NCI-H187 (cell line): ENCODE results near the gene DAP.
"Not testable (repeated sequence)": the region's sequence is repeated elsewhere in the genome, so short reads cannot be mapped to it uniquely, and the experiment has no call there.

Source experiments
- DNase-seq, 2 experiments: peaks; one replicate each; lab custom pipeline; 2025; lab: John Stamatoyannopoulos, UW

DAP gene

DNA sequence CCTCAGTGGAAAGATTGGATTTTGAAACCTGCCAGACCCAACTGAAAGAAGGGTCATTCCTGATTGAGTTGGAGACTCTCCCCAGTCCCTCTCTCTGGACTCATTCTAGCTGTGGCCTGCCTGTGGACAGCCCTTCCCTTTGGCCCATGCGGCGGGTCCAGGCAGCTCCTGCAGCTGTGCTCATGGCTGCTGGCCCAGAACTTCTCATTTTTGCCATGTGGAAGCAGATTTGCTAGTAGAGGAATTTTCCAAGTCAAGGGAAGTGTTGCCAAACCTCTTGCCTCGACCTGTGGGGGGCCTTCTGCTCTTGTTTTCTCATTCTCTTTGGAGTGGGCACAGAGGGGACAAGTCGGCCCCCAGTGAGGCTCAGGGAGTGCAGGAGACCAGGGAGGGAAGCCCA lies 108.0 kb downstream of the DAP start:
- no peak for DNase-seq

DNA sequence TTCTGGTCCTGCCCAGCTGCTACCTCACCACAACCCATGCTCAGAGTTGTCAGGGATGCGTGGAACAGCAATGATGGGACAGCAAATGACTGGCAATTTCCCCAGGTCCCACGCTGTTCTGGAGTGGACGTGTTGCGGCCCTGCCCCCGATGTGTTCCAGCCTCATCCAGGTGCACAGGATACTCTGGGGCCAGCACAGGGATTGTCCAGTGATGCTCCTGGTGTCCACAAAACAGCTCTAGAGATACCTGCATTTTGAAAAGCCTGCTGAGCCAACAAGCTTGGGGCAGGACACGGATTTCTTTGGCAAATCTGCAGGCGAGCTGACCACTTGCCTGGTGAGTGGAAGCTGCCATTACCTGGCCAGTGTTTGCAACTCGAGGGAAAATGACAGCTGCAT lies 108.4 kb downstream of the DAP start:
- no peak for DNase-seq

DNA sequence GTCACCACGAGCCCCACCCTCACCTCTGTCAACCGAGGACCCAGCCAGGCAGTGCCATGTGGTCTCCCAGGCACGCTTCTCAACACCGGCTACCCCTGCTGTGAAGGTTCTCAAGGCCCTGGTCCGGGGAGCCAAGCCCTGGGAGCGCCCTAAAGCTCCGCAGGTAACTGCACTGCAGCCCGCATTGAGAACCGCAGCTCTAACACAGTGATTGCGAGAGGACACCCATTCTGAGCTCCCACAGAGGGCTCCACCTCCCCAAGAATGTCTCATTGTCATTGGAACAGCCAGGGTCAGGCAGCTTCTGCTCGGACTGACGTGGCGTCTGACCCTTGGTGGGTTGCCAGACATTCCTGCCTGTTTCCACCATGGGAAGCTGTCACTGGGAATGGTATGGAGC lies 108.9 kb downstream of the DAP start:
- no peak for DNase-seq

DNA sequence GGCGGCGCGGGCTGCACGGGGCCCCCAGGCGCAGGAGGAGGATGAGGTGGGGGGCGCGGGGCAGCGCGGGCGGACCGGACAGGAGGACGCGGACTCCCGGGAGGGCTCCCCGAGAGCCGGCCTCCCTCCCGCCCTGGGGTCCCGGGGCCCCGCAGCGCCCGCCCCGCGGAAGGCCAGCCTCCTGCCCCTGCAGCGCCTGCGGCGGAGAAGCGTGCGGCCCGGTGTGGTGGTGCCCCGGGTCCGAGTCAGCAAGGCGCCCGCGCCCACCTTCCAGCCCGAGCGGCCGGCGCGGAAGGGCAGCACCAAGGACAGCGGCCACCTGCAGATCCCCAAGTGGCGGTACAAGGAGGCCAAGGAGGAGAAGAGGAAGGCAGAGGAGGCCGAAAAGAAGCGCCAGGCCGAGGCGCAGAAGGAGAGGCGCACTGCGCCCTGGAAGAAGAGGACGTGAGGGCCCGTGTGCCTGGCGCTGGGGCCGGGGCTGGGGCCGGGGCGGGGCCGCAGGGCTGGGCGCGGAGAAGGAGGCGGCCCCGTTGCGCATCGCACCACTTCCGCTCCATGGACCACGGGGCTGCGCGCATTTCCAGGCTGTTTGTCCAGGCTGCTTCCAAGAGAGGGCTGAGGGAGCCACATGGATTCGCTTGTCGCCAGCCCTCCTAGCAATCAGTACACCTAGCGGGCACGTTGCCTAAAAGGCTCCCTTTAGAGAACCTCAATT lies 111.2 kb downstream of the DAP start:
- DNase-seq, result no peak

DNA sequence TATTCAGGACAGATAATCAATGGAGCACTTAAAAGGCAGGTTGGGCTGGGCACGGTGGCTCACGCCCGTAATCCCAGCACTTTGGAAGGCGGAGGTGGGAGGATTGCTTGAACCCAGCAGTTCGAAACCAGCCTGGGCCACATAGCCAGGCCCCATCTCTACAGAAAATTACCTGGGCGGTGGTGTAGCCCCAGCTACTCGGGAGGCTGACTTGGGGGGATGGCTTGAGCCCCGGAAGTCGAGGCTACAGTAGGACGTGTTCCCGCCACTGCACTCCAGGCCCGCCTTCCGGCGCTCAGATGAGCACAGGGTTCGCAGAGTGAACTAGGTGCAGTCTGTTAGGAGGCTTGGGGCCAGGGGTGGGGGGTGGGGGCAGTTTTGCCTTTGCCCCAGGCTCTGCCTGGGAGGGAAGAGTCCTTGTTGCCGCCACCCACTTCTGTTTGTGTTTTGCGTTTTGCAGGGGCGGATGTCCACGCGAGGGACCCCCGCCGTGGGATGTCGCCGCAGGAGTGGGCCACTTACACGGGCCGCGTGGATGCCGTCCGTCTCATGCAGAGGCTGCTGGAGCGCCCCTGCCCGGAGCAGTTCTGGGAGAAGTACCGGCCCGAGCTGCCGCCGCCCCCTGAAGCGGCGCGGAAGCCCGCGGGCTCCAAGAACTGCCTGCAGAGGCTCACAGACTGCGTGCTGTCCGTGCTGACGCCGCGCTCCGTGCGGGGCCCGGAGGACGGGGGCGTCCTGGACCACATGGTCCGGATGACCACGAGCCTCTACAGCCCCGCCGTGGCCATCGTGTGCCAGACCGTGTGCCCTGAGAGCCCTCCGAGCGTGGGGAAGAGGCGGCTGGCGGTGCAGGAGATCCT lies 112.0 kb downstream of the DAP start:
- no peak for DNase-seq

DNA sequence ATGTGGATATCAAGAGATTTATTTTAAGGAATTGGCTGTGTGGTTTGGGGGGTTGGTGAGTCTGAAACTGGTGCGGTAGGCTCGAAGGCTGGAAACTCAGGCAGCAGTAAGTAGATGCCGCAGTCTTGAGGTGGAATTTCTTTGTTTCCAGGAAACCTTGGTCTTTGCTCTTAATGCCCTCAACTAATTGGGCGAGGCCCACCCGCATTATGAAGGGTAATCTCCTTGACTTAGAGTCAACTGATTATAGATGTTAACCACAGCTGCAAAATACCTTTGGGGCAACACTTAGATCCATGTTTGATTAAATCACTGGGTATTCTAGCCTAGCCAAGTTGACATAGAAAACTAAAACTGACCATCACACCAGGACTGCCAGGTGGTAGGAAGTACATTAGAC lies 113.4 kb downstream of the DAP start:
- no peak for DNase-seq

DNA sequence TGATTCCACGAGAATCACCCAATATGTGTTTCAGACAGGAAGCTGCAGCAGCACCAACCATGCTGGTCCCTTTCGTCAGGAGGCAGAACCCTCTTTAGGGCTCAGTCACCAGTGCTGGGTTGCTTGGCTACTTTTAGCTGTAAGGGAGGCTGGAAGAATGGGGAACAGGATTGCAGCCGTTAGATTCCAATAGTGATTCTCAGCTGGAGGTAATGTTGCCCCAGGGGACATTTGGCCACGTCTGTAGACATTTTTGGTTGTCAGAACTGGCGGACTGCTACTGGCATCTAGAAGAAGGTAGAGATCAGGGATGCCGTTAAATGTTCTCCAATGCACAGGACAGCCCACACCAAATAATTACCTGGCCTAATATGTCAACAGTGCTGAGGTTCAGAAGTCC lies 115.4 kb downstream of the DAP start:
- DNase-seq, result no peak

DNA sequence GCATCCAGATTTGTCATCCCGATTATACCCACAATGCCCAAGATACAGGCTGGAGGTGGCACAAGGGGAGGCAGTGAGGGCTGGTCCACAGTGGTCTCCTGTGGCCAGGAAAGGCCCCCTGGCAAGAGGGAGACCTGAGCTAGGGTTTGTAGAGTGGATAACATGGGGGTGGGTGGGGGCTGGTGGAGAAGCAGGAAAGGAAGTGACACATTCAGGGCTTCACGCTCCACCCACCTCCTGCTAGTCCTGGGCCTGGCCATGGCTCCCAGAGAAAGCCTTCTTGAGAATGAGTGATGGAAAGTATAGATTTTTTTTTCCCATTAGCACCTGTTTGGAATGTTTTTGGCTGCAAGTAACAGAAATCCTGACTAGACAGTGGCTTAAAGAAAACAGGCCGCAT lies 115.9 kb downstream of the DAP start:
- DNase-seq, result no peak

DNA sequence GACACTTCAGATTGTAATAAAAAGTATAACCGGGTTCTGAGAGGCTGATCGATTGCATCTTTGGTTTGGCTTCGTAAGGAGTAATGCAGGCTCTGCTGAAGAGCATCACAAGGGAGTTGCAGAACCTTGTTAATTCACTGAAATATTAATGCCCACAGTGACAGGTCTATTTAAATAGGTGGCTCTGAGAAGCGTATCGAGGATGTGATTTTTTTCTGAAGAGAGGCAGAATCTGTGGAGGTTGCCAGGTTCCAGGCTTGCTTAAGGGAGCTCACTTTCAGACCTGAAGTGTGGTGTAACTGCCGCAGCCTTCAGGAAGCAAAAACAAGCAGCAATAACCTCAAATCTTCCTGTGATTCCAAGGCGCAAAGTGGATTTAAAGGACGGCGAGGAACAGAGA lies 116.8 kb downstream of the DAP start:
- DNase-seq, result no peak

DNA sequence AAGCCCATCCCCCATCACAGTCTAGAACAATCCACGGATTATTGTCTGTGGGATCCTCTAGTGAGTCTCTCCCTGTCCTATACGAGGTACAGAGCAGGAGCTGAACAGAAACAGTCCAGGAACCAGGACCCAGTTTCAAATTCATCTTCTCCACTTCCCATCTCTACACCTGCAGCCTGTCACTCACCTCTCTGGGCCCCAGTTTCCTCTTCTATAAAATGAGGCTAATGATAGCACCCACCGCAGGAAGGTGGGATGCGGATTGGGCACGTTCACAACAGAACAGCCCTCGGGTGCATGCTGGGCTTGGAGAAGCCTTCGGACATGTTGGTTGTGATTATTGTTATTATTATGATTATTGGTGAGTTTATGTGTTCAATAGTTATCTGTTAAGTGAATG lies 118.7 kb downstream of the DAP start:
- DNase-seq, result no peak

DNA sequence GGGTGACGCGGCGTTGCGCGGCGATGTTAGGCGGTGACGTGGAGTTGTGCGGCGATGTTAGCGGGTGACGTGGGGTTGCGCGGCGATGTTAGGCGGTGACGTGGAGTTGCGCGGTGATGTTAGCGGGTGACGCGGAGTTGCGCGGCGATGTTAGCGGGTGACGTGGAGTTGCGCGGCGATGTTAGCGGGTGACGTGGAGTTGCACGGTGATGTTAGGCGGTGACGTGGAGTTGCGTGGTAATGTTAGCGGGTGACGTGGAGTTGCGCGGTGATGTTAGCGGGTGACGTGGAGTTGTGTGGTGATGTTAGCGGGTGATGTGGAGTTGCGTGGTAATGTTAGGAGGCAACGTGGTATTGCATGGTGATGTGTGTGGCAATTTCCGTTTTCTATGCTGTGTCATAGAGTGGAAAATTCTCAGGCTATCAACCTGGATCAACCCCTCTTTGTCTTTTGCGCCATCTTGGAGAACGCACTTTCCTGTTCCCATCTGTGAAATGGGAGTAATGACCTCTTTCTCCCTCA lies 121.1 kb downstream of the DAP start:
- DNase-seq, result no peak

DNA sequence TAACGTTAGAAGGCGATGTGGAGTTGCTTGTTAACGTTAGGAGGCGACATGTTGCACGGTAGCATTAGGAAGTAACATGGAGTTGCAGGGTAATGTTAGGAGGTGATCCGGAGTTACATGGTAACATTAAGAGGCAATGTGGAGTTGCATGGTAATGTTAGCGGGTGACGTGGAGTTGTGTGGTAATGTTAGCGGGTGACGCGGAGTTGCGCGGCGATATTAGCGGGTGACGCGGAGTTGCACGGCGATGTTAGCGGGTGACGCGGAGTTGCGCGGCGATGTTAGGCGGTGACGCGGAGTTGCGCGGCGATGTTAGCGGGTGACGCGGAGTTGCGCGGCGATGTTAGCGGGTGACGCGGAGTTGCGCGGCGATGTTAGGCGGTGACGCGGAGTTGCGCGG lies 122.3 kb downstream of the DAP start:
- not testable (repeated sequence) for DNase-seq

DNA sequence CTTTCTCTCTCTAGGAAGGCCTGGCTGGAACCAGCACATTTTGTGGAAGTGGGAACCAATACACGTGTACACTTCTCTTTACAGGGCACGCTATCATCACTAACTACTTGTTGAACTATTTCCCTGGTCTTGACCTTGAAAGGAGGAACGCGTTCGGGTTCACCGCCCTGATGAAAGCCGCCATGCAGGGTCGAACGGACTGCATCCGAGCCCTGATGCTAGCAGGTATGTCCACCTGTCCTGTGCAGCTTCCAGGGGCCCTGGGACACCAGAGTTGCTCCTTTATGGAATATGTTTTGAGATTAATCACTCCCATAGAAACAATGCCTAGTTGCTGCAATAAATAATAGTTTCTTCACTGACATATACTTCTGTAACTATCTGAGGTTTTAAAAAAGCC lies 123.1 kb downstream of the DAP start:
- DNase-seq, result no peak

DNA sequence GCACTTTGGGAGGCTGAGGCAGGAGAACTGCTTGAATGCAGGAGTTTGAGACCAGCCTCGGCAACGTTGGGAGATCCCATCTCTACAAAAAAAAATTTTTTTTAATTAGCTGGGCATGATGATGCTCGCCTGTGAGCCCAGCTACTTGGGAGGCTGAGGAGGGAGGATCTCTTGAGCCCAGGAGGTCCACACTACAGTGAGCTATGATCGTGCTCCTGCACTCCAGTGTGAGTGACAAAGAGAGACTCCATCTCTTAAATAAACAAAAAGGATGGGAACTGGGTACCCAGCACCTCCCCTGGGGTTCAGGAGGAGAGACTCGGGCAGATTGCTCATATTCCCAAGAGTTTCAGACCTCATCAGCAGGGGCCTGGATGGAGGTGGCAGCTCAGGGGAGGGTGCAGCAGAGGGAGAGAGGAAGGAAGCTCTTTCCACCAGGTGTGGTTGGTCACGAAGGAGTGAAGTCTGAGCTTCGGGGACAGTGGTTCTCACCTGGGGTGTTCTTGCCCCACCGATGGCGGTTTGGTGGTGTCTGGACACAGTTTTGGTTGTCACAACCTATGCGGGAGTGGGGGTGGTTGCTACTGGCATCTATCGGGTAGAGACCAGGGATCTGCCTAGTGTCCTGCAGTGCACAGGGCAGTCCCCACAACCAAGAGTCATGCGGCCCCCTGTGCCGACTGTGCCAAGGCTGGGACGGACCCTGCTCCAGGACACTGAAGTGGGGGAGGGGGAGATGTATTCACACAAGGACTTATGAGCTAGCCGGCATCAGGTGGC lies 124.5 kb downstream of the DAP start:
- no peak for DNase-seq

DNA sequence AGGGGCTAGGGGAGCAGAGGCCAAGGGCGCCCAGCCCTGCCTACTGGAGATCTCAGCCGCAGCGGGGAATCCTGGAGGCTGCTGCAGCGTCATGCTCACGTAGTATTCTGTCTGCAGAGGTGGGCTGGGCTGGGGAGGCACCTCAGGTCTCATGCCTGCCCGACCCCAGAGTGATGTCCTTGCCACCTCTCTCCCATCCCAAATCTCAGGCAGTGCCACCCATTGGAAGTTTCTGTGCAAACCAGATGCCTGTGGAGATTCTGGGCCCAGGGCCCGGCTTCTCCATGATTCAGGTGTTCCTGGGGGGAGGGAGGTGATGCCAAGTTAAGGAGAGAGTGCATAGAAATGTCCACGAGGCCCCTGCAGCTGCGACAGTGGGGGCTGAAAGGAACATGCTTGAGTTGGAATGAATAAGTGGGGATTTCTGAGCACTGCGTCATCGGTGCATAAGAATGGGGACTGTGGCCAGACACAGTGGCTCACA lies 125.1 kb downstream of the DAP start:
- no peak for DNase-seq

DNA sequence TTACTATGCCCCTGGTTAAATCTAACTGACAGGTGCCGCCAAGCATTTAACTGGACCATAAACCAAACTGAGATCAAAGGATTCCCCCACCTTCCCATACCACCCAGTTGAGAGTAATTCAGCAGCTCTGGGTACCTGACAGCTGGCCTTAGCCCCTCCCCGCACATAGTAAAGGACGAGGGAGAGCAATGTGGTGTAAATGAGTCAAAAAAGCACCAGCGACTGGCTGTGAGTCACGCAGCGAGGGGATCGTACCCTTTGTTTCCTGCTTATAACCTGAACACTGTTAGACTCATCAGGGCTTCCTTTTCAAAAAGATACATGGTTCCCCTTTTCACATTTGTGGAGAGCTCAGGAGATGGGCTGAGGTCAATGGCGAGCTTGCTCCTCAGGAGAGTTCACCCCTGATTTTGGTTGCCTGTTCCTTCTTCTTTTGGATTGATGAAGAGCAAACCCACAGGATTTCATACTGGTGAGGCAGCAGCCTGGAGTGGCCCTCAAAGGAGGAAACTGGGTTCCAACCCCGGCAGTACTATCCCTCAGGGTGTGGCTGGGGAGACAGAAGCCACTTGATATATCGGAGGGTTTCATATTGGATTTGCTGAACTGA lies 125.7 kb downstream of the DAP start:
- DNase-seq, result no peak

DNA sequence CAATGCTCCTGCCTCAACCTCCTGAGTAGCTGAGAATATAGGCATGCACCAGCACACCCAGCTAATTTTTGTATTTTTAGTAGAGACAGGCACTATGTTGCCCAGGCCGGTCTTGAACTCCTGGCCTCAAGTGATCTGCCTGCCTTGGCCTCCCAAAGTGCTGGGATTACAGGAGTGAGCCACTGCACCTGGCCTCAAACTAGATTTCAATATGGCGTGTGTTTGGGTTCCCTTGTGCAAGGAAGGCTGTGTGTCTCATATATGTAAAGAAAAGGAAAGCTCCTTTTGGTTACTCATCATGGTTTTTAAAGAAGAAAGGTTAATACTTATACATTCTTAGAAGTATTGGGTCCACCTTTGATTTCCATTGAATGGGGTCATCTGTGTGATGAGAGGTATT lies 126.5 kb downstream of the DAP start:
- DNase-seq, result no peak

DNA sequence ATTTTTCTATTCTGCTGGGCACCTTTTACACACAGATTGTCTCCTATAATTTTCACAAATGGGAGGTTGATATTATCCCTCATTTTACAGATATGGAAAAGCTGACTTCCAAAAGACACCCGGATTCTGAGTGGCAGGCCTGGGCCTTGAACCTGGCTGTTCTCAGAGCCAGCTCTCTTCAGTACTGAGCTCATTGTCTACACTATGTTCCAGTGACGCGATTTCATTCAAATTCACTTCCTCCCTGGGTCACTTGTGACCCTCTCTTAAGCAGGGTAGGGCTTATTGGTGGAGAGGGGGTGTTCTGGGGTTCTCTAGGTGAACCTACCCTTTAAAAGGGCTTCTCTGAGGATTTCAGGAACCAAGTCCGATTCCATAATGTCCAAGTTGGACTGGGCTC lies 127.0 kb downstream of the DAP start:
- DNase-seq, result no peak

DNA sequence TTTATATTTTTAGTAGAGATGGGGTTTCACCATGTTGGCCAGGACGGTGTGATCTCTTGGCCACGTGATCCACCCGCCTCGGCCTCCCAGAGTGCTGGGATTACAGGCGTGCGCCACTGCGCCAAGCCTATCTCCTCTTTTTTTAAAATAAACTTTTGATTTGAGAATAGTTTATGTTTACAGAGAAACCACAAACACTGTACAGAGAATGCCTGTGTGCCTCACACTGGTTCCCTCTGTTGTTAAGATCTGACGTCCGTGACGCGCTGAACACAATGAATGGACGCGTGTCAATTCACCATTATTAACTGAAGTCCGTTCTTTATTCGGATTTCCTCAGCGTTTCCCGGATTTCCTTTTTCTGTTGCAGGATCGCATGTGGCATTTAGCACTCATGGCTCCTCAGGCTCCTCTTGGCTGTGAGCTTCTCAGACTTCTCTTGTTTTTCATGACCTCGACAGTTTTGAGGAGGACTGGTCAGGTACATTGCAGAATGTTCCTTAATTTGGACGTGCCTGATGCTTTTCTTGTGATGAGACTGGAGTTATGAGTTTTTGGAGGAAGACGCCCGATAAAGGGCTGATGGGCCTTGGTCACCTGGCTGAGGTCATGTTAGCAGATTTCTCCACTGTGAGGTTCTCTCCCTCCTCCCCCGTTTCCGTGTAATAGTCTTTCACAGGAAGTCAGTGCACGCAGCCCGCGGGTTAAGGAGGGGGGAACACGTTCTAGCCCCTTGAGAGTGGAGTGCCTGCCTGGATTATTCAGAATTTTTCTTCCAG lies 127.6 kb downstream of the DAP start:
- no peak for DNase-seq

DNA sequence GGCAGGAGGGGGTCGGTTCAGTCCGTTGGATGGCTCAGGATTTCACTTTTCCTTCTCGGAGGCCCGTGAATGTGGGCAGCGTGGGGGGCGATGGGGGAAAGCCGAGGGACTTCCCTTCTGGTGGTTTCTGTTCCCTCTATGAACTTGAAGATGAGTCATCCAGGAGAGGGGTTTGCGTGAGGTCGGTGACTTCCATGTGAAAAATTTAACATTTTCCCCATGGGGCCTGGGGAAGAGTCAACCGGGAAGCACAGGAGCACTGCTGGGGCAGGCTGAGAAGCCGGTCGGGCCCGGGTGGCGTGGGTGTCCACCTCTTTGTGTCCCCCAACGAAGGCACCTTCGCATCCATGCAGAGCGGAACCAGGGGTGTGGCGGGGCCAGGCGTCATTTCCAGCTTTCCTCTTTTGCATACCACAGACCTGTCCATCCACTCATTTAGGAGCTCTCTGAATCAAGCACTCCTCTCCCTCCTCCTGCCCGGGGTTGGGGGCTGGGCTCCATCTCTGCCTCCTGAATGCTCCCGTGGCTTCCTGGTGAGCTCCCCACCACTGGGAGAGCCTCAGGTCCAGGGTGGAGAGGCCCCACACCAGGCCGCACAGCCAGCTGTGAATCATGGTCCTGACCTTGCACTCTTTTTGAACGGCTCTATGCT lies 128.8 kb downstream of the DAP start:
- no peak for DNase-seq
